ENCODE results near the gene SLC4A8. TPM values are rescaled to one million over a fixed set of nuclear protein-coding genes. Genes with fewer than 3 reads are reported as not detected.
"Not testable (repeated sequence)": the region's sequence is repeated elsewhere in the genome, so short reads cannot be mapped to it uniquely, and the experiment has no call there.

Gene SLC4A8
- polyA plus RNA-seq, 2 of the 4 experiments (the other 2 are of a cell fraction) = 1.1 to 2.3 TPM

DNA sequence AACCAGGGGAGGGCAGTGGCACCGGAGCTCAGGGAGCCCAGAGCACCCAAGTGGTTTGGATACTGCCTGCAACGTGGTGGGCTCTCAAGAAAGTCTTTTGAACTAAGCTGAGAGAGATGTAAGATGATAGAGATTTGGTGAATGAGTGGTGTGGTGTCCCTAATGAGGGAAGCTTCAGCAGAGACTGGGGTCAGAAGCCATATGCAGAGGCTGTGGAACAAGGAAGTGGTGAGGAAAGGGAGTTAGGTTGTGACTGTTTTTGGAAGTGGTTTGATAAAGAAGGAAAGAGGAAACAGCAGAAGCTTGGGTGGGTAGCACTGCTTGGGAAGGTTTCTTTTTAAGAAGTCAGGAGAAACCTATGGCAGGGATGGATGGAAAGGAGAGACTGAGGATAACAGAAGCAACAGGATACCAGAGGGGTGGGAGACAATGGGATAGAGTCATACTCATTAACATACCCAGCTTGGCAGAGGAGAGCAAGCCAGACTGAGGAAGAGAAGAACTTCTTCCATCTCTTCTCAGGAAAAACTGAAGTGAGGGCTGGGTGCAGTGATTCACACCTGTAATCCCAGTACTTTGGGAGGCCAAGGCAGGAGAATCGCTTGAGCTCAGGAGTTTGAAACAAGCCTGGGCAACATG lies 24.1 kb downstream of the SLC4A8 start:
- no peak overlapping the region for H3K27ac ChIP-seq
- ATAC-seq (no peak), DNase-seq (ENCODE audit: low read depth in 1 of 2, low spot score in 1 of 2) (no peak), FAIRE-seq (no peak)
- no peaks in the 10 kb centered on the region for H3K9me3 ChIP-seq
- ChIA-PET CTCF (interaction anchor here (1.1 to 1.9 kb wide), 7 partner anchors 11 to 229 kb away, joined by 3 to 10 read pairs (median 3); no protein-coding TSS in a partner anchor), POLR2A (no interaction called here)
- H3K4me3 ChIP-seq = no peak overlapping the region
- peaks cover 3% of the 10 kb centered on the region; the same call in 1 of the 3 replicates for H3K4me1 ChIP-seq
- WGBS (ENCODE audit: missing lambda C conversion rate) = 42% methylated on average over 3 of the region's 3 CpGs
- H3K4me2 ChIP-seq = no peak overlapping the region
- TF ChIP-seq MAZ (IDR thresholded peaks at IDR 0.05; ENCODE audit: borderline replicate concordance, low read depth, low read length) (no peak), EHMT2 (IDR thresholded peaks at IDR 0.05; ENCODE audit: low read depth) (no peak), JUNB (IDR thresholded peaks at IDR 0.05) (no peak), TFCP2L1 (CRISPR knock-in tag; IDR thresholded peaks at IDR 0.05) (no peak), ZSCAN20 (CRISPR knock-in tag; IDR thresholded peaks at IDR 0.05) (no peak), PHF8 (IDR thresholded peaks at IDR 0.05; ENCODE audit: borderline replicate concordance, low read depth) (no peak)
- TF ChIP-seq, protein P1, sequence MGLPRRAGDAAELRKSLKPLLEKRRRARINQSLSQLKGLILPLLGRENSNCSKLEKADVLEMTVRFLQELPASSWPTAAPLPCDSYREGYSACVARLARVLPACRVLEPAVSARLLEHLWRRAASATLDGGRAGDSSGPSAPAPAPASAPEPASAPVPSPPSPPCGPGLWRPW (IDR thresholded peaks at IDR 0.05) = no peak
- TF ChIP-seq, protein P2, sequence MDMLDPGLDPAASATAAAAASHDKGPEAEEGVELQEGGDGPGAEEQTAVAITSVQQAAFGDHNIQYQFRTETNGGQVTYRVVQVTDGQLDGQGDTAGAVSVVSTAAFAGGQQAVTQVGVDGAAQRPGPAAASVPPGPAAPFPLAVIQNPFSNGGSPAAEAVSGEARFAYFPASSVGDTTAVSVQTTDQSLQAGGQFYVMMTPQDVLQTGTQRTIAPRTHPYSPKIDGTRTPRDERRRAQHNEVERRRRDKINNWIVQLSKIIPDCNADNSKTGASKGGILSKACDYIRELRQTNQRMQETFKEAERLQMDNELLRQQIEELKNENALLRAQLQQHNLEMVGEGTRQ (IDR thresholded peaks at IDR 0.05) = no peak

DNA sequence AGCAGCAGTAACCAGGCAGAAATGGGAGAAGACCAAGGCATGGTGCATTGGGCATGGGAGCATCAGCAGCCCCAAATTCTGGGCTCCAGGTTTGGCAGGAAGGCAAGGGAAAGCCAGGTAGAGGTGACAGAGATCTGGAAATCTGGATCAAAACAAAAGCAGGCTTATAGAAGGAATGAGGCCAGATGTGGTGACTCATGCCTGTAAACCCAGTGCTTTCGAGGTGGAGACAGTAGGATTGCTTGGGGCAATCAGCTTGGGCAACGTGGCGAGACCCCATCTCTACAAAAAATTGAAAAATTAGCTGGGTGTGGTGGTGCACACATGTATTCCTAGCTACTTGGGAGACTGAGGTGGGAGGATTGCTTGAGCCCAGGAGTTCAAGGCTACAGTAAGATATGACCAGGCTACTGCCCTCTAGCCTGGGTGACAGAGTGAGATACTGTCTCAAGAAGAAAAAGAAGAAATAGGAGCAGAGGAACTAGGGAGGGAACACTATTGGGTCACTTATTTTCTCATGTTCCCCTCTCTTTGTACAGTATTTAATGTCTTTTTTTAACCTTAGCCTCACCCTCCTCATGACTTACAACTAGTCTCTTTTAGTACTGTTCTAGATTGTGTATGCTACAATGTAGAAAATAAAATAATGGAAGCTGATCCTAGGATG lies 25.1 kb downstream of the SLC4A8 start:
- ChIA-PET CTCF (interaction anchor here (0.6 to 1.9 kb wide), 6 partner anchors 12 to 82 kb away, joined by 3 to 10 read pairs (median 3); no protein-coding TSS in a partner anchor), POLR2A (no interaction called here)
- DNase-seq (ENCODE audit: low read depth in 1 of 2, low spot score in 1 of 2) (no peak), FAIRE-seq (no peak), ATAC-seq (peak in 1 of 2 experiments; percentile 23; a peak in 2 of 6 replicates)
- Histone ChIP-seq H3K4me1 (peaks cover 3% of the 10 kb centered on the region; the same call in 1 of the 3 replicates), H3K4me2 (no peak overlapping the region), H3K4me3 (no peak overlapping the region), H3K9me3 (no peaks in the 10 kb centered on the region), H3K27ac (no peak overlapping the region)
- 47% methylated on average over 3 of the region's 3 CpGs for WGBS (ENCODE audit: missing lambda C conversion rate)
- TF ChIP-seq FOSL2 (IDR thresholded peaks at IDR 0.05) (no peak), FOSL2 (CRISPR knock-in tag; IDR thresholded peaks at IDR 0.05) (peak; percentile 16; the same call in 1 of the 2 replicates), ZNF302 (CRISPR knock-in tag; IDR thresholded peaks at IDR 0.05) (no peak)

DNA sequence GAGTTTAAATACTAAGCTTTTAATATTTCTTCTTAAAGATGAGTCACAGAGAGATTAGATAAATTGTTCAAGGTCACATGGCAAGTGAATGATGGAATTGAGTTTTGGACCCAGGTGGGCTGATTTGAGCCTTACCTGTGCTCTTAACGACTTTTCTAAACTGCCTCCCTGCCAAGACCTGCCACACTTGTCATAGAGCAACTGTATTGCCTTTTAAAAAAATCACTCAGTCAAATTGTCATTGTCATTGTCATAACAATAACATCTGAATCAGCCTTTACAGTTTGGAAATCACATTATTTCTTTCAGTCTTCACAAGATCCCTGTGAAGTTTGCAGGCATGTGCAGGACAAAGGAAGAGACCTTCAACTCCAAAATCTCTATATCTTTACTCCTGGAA lies 25.7 kb downstream of the SLC4A8 start:
- CTCF ChIA-PET = interaction anchor here (0.6 to 1.9 kb wide), 3 partner anchors 29 to 81 kb away, joined by 3 to 10 read pairs (median 3); no protein-coding TSS in a partner anchor
- TF ChIP-seq MAFK (IDR thresholded peaks at IDR 0.05; ENCODE audit: partially characterized antibody) (no peak), FOSL2 (IDR thresholded peaks at IDR 0.05) (no peak), FOSL2 (CRISPR knock-in tag; IDR thresholded peaks at IDR 0.05) (peak; percentile 21; the same call in 1 of the 2 replicates), EHF (CRISPR knock-in tag; IDR thresholded peaks at IDR 0.05) (no peak)
- 19% methylated on average over 1 of the region's 1 CpG for WGBS (ENCODE audit: missing lambda C conversion rate)
- no peak for ATAC-seq
- peaks cover 7% of the 10 kb centered on the region; the same call in 2 of the 3 replicates for H3K4me1 ChIP-seq
- DNase-seq (ENCODE audit: low read depth in 1 of 2, low spot score in 1 of 2) = no peak
- FAIRE-seq = no peak
- POLR2A ChIA-PET = no interaction called here
- H3K9me3 ChIP-seq = no peaks in the 10 kb centered on the region
- no peak overlapping the region for H3K4me3 ChIP-seq
- no peak overlapping the region for H3K4me2 ChIP-seq
- H3K27ac ChIP-seq = no peak overlapping the region

DNA sequence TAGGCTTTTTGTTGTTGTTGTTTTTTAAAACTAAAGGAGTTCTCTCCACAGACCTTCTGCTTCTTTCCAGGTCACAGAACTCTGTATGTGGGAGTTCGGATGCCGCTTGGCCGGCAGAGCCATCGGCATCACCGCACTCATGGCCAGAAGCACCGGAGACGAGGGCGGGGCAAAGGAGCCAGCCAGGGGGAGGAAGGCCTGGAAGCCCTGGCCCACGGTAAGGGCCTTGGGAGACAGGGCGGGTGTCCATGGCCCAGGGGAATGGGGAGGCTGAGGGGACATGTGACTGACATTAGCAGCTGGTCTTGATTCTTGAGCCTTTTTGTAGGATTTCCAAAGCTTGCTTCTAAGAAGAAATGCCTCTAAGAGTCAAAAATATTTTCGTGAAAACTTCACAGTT lies 26.2 kb downstream of the SLC4A8 start:
- no peak for FAIRE-seq
- TF ChIP-seq KDM5A (IDR thresholded peaks at IDR 0.05) = no peak
- TF ChIP-seq RAD21 (conservative IDR thresholded peaks at IDR 0.05 in 1 of 2, IDR thresholded peaks at IDR 0.05 in 1 of 2) = no peak
- TF ChIP-seq, protein P3, sequence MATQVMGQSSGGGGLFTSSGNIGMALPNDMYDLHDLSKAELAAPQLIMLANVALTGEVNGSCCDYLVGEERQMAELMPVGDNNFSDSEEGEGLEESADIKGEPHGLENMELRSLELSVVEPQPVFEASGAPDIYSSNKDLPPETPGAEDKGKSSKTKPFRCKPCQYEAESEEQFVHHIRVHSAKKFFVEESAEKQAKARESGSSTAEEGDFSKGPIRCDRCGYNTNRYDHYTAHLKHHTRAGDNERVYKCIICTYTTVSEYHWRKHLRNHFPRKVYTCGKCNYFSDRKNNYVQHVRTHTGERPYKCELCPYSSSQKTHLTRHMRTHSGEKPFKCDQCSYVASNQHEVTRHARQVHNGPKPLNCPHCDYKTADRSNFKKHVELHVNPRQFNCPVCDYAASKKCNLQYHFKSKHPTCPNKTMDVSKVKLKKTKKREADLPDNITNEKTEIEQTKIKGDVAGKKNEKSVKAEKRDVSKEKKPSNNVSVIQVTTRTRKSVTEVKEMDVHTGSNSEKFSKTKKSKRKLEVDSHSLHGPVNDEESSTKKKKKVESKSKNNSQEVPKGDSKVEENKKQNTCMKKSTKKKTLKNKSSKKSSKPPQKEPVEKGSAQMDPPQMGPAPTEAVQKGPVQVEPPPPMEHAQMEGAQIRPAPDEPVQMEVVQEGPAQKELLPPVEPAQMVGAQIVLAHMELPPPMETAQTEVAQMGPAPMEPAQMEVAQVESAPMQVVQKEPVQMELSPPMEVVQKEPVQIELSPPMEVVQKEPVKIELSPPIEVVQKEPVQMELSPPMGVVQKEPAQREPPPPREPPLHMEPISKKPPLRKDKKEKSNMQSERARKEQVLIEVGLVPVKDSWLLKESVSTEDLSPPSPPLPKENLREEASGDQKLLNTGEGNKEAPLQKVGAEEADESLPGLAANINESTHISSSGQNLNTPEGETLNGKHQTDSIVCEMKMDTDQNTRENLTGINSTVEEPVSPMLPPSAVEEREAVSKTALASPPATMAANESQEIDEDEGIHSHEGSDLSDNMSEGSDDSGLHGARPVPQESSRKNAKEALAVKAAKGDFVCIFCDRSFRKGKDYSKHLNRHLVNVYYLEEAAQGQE (IDR thresholded peaks at IDR 0.05) = no peak
- TF ChIP-seq EP300 (IDR thresholded peaks at IDR 0.05) = no peak
- TF ChIP-seq, protein P4, sequence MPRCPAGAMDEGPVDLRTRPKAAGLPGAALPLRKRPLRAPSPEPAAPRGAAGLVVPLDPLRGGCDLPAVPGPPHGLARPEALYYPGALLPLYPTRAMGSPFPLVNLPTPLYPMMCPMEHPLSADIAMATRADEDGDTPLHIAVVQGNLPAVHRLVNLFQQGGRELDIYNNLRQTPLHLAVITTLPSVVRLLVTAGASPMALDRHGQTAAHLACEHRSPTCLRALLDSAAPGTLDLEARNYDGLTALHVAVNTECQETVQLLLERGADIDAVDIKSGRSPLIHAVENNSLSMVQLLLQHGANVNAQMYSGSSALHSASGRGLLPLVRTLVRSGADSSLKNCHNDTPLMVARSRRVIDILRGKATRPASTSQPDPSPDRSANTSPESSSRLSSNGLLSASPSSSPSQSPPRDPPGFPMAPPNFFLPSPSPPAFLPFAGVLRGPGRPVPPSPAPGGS (IDR thresholded peaks at IDR 0.05) = no peak
- TF ChIP-seq FOSB (CRISPR knock-in tag; IDR thresholded peaks at IDR 0.05) = no peak
- TF ChIP-seq MAZ (IDR thresholded peaks at IDR 0.05; ENCODE audit: borderline replicate concordance, low read depth, low read length) = no peak
- Histone ChIP-seq H3K4me2 (no peak overlapping the region), H3K4me1 (peaks cover 9% of the 10 kb centered on the region; the same call in 2 of the 3 replicates), H3K9me3 (no peaks in the 10 kb centered on the region), H3K27ac (no peak overlapping the region), H3K4me3 (no peak overlapping the region)
- POLR2A ChIA-PET = no interaction called here
- no peak for ATAC-seq
- DNase-seq (ENCODE audit: low read depth in 1 of 2, low spot score in 1 of 2) = no peak
- CTCF ChIA-PET = interaction anchor here (1.1 kb wide), 1 partner anchor 80 kb away, joined by 3 read pairs; no protein-coding TSS in a partner anchor
- 85% methylated on average over 11 of the region's 11 CpGs for WGBS (ENCODE audit: missing lambda C conversion rate)

DNA sequence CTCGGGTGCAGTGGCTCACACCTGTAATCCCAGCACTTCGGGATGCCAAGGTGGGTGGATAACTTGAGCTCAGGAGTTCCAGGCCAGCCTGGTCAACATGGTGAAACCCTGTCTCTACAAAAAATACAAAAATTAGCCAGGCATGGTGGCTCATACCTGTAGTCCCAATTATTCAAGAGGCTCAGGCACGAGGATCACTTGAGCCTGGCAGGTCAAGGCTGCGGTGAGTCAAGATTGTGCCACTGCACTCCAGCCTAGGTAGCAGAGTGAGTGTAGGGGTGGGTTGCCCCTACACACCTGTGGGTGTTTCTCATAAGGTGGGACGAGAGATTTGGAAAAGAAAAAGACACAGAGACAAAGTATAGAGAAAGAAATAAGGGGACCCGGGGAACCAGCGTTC lies 29.4 kb downstream of the SLC4A8 start:
- H3K4me2 ChIP-seq; H3K4me3 ChIP-seq; H3K9me3 ChIP-seq; H3K27ac ChIP-seq; ATAC-seq; POLR2A ChIA-PET; H3K4me1 ChIP-seq; FAIRE-seq; DNase-seq (ENCODE audit: low read depth in 1 of 2, low spot score in 1 of 2); CTCF ChIA-PET: not testable (repeated sequence)
- WGBS (ENCODE audit: missing lambda C conversion rate) = 79% methylated on average over 7 of the region's 7 CpGs
